HT1080 (cell line): Measurements from ENCODE around the gene MNAT1. TPM values are rescaled to one million over a fixed set of nuclear protein-coding genes. Genes with fewer than 3 reads are reported as not detected.
"Not testable (repeated sequence)": the region's sequence is repeated elsewhere in the genome, so short reads cannot be mapped to it uniquely, and the experiment has no call there.

Source experiments
- DNase-seq: peaks from one replicate; pipeline ENCODE4 v3.0.0-alpha.2; 2015; ENCODE audit warnings: low read depth
- total RNA-seq: library from RNA; depleted of rRNA; stranded (reverse); fragments of >200 nt; shearing (Covaris generic); gene quantifications from 2 replicates; pipeline ENCODE4 v1.2.3, GENCODE V29; 2014

MNAT1 gene
- total RNA-seq, 1 experiment from 2014 or later, result 75.2 TPM

GRCh38 chr14:60878121-60878520, 143.6 kb downstream of the MNAT1 start:
- no peak for DNase-seq

DNA sequence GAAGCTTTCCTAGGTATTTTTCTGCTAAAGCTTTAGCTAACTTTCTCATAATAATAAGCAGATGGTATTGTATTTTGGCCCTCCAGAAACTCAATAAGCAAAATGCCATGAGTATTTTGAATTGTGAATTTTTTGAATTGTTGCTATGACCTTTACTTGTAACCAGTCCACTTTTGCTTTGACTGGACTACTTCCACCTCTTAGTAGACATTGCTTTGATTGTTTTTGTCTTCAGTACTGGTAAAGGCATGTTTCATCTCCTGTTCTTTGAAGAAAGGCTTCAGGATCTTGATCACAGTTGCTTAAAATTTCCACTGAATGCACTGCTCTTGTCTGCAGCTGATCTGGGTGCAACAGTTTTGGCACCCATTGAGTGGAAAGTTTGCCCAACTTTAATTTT, 144.0 kb downstream of the MNAT1 start:
- no peak for DNase-seq

- no peak for DNase-seq
Observed at GRCh38 chr14:60882219-60882618, 147.7 kb downstream of the MNAT1 start.

- no peak for DNase-seq
Observed at GRCh38 chr14:60884134-60884533, 149.6 kb downstream of the MNAT1 start.

DNA sequence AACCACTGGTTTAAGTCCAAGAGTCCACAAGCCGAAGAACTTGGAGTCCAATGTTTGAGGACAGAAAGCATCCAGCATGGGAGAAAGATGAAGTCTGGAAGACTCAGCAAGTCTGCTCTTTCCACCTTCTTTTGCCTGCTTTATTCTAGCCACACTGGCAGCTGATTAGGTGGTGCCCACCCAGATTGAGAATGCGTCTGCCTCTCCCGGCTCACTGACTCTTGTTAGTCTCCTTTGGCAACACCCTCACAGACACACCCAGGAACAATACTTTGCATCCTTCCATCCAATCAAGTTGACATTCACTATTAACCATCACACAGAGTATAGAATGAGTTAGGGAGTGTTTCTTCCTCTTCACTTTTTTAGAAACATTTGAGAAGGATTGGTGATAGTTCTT, 156.1 kb downstream of the MNAT1 start:
- DNase-seq, result not testable (repeated sequence)

DNA sequence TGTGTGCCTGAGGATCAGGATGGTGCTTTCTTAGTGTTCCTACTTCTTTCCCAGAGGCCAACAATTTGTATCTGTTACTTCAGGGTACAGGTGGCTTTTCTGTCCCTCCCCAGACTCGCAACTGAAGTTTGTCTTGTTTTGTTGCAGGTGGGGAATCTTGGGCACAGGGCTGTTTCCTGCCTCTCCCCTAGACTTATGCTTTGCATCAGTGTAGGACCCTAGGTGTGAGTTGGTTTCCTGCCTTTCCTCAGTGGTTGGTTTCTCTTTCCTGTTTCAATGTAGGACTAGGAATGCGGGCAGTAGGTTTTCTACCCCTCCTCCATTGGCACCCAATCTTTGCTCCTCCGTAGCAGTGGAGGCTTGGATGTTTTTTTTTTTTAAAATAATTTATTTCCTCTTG, 159.3 kb downstream of the MNAT1 start:
- no peak for DNase-seq

DNA sequence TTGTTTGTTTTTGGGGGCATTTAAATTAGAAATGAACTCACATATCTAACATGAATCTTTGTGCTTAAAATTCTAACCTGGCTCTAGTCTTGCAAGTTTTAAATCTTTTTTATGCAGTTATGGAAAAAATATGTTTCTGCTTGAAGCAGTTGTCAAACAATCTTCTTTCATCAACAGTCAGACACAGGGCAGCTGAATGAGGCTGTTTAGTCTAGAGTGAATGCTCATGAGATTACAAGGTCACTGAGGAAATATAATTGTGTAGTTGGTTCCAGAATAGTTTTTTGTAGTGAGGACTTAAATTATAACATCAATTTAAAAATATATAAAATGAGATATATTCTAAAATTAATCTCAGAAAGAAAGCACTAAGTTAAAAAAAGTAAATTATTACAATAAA, 169.8 kb downstream of the MNAT1 start:
- DNase-seq, result no peak

DNA sequence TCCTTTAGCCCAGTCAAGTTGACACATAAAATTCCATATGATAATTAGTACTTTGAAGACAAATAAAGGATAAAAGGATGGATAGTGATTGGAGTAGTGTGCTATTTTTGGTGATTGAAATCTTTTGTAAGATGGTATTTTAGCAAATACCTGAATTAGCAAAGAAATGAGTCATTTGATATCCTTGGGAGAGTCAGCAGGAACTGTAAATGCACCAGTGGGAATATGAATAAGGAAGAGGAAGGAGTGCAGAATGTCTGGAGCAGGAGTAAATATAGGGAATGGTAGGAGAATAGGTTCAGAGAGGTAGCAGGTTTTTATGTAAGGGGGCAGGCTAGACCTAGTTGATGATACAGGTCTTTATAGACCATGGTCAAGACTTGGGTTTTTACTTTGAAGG, 171.4 kb downstream of the MNAT1 start:
- peak; percentile 7 for DNase-seq

DNA sequence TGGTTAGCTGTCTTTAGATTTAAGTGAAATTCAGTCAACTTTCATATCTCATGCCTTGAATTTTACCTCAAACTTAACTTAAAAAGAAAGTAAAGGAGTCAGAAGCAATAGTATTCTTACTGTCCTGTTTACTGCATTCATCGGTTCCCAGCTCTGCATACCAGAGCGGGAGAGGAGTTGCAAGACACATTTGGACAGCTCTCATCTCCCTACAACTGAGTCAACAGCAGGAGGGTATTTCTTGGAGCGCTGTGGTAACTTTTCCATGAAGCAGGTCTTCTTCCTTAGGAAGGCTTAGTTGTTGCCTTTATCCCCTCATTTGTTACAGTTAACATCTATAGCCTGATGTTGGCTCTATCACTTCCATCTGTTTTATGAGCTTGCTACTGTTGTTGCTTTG, 181.2 kb downstream of the MNAT1 start:
- DNase-seq, result no peak

GRCh38 chr14:60922050-60922449, 187.5 kb downstream of the MNAT1 start:
- DNase-seq, result peak; percentile 17

DNA sequence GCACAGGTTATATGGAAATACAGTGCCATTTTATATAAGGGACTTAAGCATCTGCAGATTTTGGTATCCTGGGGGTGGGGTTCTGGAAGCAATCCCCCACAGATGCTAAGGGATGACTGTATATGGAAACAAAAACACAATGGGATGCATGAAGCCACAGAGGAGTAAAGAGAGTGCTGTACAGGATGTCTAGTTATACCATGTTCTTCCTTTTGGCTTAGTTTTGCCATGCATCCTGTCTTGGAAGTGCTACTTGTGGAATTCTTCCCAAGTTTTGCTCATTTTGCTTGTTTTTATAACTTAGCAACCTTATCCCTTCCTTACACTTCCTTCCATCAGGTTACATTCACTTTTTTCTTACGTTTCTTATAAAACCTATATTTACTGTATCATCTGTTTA, 190.7 kb downstream of the MNAT1 start:
- peak; percentile 2 for DNase-seq

GRCh38 chr14:60926002-60926401, 191.4 kb downstream of the MNAT1 start:
- no peak for DNase-seq

- DNase-seq, result peak; percentile 21
Observed at GRCh38 chr14:60931218-60931617, 196.7 kb downstream of the MNAT1 start.

DNA sequence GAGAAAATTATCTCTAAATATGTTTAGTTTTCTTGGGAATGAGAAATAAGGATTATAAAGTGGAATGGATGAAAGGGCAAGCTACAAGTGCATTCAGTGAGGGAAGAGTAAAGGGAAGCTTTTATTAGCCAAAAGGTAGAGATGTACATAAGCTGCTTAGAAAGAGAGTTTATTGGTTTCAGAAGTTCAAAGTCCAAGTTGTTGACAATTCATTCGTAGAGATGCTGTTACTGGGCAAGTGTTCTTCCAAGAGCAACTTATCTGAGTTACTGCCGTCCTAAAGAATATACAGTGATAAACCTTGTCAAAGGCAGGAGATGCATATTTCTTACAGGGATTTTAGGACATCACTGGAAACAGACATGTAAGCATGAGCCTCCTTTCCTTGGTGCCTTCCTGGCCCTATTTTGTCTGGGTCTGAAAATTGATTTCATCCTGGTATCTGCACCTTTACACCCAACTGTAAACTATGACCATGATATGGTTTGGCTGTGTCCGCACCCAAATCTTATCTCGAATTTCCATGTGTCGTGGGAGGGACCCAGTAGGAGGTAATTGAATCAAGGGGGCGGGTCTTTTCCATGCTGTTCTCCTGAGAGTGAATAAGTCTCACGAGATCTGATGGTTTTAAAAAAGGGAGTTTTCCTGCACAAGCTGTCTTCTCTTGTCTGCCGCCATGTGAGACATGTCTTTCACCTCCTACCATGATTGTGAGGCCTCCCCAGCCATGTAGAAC, 199.5 kb downstream of the MNAT1 start:
- no peak for DNase-seq

DNA sequence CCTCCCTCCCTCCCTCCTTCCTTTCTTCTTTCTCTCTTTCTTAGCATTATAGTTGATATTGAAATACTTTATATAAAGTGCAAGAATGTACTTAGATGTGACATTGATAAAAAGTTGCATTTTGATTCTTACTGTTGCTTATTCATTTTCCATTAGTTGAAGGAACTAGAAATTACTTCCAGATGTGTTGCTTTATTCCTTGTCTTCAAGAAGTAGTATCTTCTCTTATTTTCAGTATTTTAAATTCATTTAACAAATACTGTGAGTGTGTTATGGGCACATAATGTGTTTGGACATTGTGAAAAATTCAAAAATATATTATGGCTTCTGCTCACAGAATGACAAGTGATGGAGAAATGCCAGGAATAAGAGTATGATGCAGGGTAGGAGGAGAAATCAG, 200.8 kb downstream of the MNAT1 start:
- DNase-seq, result no peak

- no peak for DNase-seq
Observed at GRCh38 chr14:60943637-60944032, 209.1 kb downstream of the MNAT1 start.

DNA sequence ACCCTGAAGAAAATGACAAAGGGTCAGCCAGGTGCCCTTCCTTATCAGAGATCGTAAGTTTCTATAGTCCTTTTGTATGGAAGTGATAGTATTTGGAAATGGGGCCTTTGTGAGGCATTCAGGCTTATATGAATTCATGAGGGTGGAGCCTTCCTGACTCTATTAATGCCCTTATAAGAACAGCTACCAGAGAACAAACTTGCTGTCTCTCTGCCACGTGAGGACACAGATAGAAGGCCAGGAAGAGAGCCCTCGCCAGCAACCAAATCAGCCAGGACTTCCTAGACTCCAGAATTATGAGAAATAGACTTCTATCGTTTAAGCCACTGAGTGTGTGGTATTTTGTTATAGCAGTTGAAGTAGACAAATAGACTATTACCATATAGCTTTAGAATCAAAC, 209.6 kb downstream of the MNAT1 start:
- DNase-seq, result no peak

DNA sequence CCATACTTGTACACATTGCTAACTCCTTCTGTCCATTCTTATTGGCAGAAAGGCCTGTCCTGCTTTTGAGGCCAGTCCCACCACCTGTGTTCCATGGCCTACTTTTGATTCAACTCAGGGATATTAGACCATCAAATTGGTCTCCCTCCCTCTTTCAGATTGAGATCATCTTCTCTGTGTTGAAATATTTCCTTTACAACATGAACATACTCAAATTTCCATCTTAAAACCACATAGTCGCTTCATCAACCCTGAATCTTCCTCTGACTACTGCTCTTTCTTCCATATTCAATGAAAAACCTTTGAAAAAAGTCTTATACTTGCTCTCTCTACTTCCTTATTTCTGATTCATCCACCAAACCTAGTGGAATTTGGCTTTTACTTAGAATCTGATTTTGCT, 211.4 kb downstream of the MNAT1 start:
- peak; percentile 30 for DNase-seq

- no peak for DNase-seq
Observed at GRCh38 chr14:60946773-60947172, 212.2 kb downstream of the MNAT1 start.

- DNase-seq, result no peak
Observed at GRCh38 chr14:60951776-60952435, 217.3 kb downstream of the MNAT1 start.

DNA sequence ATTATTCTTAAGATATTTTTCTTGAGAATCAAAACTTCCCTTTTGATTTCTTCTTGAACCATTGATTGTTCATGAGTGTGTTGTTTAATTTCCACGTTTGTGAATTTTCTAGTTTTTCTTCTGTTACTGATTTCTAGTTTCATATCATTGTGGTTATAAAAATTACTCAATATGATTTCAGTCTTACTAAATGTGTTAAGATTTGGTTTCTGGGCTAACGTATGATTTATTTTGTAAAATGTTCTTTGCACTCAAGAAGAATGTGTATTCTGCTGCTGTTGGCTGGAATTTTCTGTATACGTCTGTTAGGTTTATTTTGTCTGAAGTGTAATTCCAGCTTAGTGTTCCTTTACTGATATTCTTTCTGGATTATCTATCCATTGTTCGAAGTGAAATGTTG, 221.6 kb downstream of the MNAT1 start:
- no peak for DNase-seq

DNA sequence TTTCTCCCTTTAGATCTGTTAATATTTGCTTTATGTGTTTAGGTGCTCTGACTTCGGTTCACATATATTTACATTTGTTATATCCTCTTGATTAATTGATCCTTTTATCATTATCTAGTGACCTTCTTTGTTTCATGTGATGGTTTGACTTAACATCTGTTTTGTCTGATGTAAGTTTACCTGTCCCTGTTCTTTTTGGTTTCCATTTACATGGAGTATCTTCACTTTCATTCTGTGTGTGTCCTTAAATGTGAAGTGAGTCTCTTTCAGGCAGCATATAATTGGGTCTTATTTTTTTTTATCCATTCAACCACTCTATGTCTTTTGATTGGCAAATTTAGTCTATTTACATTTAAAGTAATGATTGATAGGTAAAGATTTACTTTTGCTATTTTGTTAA, 222.1 kb downstream of the MNAT1 start:
- DNase-seq, result no peak

- DNase-seq, result no peak
Observed at GRCh38 chr14:60958146-60958545, 223.6 kb downstream of the MNAT1 start.
